ENCODE results near the gene WFDC9. TPM values are rescaled to one million over a fixed set of nuclear protein-coding genes. Genes with fewer than 3 reads are reported as not detected.
"Not testable (repeated sequence)": the region's sequence is repeated elsewhere in the genome, so short reads cannot be mapped to it uniquely, and the experiment has no call there.

Gene WFDC9
- total RNA-seq, 1 donor from 2014 or later: not detected

DNA sequence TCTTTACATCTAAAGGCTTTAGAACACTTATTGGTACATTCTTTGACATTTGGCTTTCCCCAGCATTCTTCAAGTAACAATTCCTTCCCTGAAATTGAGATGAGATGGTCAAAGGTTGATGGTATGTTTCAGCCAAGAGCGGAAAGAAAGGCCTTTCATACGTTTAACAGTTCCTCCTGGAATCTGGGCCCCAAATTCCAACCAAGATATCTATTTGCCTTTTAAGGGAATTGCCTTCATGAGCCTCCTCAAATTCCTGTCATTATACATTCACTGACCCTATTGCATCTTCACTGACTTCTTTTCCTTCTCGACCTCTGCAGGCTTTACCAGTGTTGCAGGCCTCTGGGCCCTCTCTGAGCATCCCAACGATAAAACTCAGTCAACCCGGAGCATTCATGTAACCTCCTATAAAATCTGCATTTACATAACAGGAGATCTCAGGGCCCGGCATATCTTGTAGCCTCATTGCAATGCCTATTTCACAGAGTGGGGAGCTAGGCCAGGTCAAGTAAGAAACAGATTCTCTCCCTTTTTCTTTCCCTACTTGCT is 18.3 kb upstream of the WFDC9 start:
- Histone ChIP-seq H3K4me3 (no peak overlapping the region), H3K27me3 (ENCODE audit: low read depth) (peaks cover 15% of the 10 kb centered on the region), H3K4me1 (no peaks in the 10 kb centered on the region), H3K36me3 (no peaks in the 10 kb centered on the region), H3K27ac (replicated peaks) (no peak overlapping the region), H3K9me3 (replicated peaks) (no peaks in the 10 kb centered on the region)
- DNase-seq: no peak
- TF ChIP-seq, protein P1, sequence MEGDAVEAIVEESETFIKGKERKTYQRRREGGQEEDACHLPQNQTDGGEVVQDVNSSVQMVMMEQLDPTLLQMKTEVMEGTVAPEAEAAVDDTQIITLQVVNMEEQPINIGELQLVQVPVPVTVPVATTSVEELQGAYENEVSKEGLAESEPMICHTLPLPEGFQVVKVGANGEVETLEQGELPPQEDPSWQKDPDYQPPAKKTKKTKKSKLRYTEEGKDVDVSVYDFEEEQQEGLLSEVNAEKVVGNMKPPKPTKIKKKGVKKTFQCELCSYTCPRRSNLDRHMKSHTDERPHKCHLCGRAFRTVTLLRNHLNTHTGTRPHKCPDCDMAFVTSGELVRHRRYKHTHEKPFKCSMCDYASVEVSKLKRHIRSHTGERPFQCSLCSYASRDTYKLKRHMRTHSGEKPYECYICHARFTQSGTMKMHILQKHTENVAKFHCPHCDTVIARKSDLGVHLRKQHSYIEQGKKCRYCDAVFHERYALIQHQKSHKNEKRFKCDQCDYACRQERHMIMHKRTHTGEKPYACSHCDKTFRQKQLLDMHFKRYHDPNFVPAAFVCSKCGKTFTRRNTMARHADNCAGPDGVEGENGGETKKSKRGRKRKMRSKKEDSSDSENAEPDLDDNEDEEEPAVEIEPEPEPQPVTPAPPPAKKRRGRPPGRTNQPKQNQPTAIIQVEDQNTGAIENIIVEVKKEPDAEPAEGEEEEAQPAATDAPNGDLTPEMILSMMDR (IDR thresholded peaks at IDR 0.05; ENCODE audit: borderline replicate concordance): no peak
- intact Hi-C loops (cut with micrococcal nuclease): no loop called here

DNA sequence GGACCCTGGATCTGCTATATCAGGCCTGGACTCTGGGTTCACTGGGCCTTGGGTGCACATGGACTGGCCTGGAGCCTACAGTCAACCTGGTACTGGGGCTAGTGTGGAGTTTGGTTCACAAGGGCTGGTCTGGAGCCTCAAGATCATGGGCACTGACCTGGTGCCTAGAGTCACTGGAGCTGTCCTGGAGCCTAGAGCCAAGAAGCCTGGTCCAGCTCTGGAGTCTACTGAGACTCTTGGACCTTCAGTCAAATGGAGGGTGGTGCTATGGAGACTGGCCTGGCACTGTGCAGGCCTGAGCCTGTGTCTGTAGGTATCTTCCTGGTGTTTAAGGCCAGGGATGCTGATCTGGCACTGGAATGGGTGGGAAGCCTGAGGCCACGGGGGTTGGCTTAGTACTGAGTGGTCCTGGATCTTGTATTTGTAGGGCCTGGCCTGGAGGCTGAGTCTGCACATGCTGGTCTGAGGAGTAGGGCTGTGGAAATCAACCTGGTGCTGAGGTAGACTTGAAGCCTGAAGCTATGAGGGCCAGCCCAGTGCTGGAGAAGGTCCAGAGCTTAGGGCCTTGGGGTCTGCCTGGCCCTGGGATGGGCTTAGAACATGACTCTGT is 16.5 kb upstream of the WFDC9 start:
- Histone ChIP-seq H3K27me3 (ENCODE audit: low read depth) (peaks cover 15% of the 10 kb centered on the region), H3K4me1 (no peaks in the 10 kb centered on the region), H3K9me3 (replicated peaks) (no peaks in the 10 kb centered on the region), H3K4me3 (no peak overlapping the region), H3K36me3 (no peaks in the 10 kb centered on the region), H3K27ac (replicated peaks) (no peak overlapping the region)
- TF ChIP-seq, protein P1 (IDR thresholded peaks at IDR 0.05; ENCODE audit: borderline replicate concordance): no peak
- DNase-seq: no peak
- intact Hi-C loops (cut with micrococcal nuclease): no loop called here

DNA sequence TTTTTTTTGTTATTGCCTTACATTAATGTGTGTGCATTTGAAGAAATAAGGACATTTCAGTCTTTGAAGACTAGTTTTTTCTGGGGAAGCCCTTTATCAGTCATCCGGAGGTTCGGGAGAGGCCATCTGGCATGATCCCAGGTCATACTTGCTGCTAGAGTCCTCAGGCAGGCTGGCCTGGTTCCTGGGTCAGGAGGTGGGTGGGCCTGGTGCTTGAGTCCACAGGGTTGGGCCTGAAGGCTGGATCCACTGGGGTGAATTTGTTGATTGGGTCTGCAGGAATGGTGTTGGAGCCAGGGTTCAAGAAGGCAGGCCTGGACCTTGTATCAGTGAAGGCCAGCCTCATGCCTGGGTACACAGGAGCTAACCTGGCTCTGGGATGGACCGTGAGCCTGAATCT is 15.8 kb upstream of the WFDC9 start:
- H3K36me3 ChIP-seq: no peaks in the 10 kb centered on the region
- intact Hi-C loops (cut with micrococcal nuclease): no loop called here
- no peak for DNase-seq
- no peak overlapping the region for H3K27ac ChIP-seq (replicated peaks)
- TF ChIP-seq, protein P1 (IDR thresholded peaks at IDR 0.05; ENCODE audit: borderline replicate concordance): no peak
- no peak overlapping the region for H3K4me3 ChIP-seq
- H3K9me3 ChIP-seq (replicated peaks): no peaks in the 10 kb centered on the region
- peaks cover 11% of the 10 kb centered on the region for H3K27me3 ChIP-seq (ENCODE audit: low read depth)
- H3K4me1 ChIP-seq: no peaks in the 10 kb centered on the region

DNA sequence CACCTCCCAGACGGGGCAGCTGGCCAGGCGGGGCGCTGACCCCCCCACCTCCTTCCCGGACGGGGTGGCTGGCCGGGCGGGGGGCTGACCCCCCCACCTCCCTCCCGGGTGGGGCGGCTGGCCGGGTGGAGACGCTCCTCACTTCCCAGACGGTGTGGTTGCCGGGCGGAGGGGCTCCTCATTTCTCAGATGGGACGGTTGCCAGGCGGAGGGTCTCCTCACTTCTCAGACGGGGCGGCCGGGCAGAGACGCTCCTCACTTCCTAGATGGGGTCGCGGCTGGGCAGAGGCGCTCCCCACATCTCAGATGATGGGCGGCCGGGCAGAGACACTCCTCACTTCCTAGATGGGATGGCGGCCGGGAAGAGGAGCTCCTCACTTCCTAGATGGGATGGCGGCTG is 14.8 kb upstream of the WFDC9 start:
- intact Hi-C loops (cut with micrococcal nuclease); H3K9me3 ChIP-seq (replicated peaks); H3K4me3 ChIP-seq; H3K27ac ChIP-seq (replicated peaks); DNase-seq; H3K4me1 ChIP-seq; H3K36me3 ChIP-seq; H3K27me3 ChIP-seq (ENCODE audit: low read depth): not testable (repeated sequence)

DNA sequence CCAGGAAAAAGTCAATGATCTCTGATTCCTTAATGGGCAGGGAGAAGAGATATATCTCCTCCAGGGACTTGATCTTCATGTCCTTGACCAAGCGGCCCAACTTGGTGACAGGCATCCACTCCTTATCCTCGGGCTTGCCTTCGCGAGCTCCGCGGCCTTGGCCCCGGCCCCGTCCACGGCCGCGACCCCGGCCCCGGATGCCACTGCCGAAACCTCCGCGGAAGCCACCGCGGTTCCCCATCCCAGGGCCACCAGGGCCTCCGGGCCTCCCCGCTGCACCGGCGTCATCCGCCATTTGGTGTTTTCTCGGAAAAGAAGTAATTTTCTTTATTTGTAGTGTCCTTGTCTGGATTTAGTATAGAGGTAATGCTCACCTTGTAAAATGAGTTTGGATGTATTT is 10.0 kb upstream of the WFDC9 start:
- intact Hi-C loops (cut with micrococcal nuclease); H3K27me3 ChIP-seq (ENCODE audit: low read depth); H3K4me1 ChIP-seq; H3K36me3 ChIP-seq; H3K9me3 ChIP-seq (replicated peaks); H3K27ac ChIP-seq (replicated peaks); H3K4me3 ChIP-seq; DNase-seq: not testable (repeated sequence)

DNA sequence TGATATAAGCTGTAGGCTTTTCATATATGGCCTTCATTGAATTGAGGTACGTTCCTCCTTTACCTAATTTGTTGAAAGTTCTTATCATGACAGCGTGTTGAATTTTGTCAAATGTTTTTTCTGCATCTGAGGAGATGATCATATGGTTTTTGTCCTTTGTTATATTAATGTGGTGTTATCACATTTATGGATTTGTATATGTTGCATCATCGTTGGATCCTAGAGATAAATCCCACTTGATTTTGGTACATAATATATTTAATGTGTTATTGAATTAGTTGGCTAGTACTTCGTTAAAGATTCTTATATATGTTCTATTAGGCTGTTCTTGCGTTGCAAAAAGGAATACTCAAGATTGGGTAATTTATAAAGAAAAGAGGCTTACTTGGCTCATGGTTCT is 8.6 kb upstream of the WFDC9 start:
- peaks cover 10% of the 10 kb centered on the region for H3K9me3 ChIP-seq (replicated peaks)
- DNase-seq: no peak
- no peaks in the 10 kb centered on the region for H3K27me3 ChIP-seq (ENCODE audit: low read depth)
- TF ChIP-seq, protein P1 (IDR thresholded peaks at IDR 0.05; ENCODE audit: borderline replicate concordance): no peak
- no peaks in the 10 kb centered on the region for H3K4me1 ChIP-seq
- no peaks in the 10 kb centered on the region for H3K36me3 ChIP-seq
- intact Hi-C loops (cut with micrococcal nuclease): no loop called here
- H3K27ac ChIP-seq (replicated peaks): no peak overlapping the region
- no peak overlapping the region for H3K4me3 ChIP-seq
